SK-N-SH (cell line): Measurements from ENCODE around the gene TMEM129. TPM values are rescaled to one million over a fixed set of nuclear protein-coding genes. Genes with fewer than 3 reads are reported as not detected.

ENCODE experiments used
- CTCF ChIA-PET: fragments of 300-600, 350-600 bp; formaldehyde crosslinking; extraction: SDS; loops from one replicate; lab custom pipeline; 2021; lab: Yijun Ruan, JAX
- POLR2A ChIA-PET: fragments of 350-600 bp; sonication (Branson Sonifier 250); formaldehyde crosslinking; extraction: SDS; loops from one replicate; lab custom pipeline; 2020; ENCODE audit warnings: antibody characterized with exemption, inconsistent platforms; lab: Yijun Ruan, JAX
- DNase-seq: peaks from one replicate; pipeline ENCODE4 v3.0.0; 2012
- H2AFZ ChIP-seq: fragments of 200-600 bp; sonication (generic); 2 replicates; pipeline ENCODE4 v1.8.1; 2016; ENCODE audit warnings: antibody characterized with exemption, mild to moderate bottlenecking, low read depth
- H3F3A ChIP-seq: fragments of 200-600 bp; sonication (generic); replicated peaks from 2 replicates; pipeline ENCODE3; 2016; ENCODE audit warnings: antibody characterized with exemption, mild to moderate bottlenecking; ENCODE audit not compliant: insufficient read depth
- H3K27ac ChIP-seq, 2 experiments: fragments of 200-500 bp in 1 of 2; fragments of 200-600 bp in 1 of 2; sonication (Bioruptor generic) in 1 of 2; sonication (generic), shearing (Covaris generic) in 1 of 2; 2 replicates each; pipeline versions ENCODE4 v1.5.1 to v1.6.1; 2014 to 2016; ENCODE audit warnings: low read depth in 2 of 2, inconsistent platforms in 1 of 2, low read length in 1 of 2, mild to moderate bottlenecking in 1 of 2, mixed read lengths in 1 of 2
- H3K27me3 ChIP-seq: fragments of 200-600 bp; sonication (generic), shearing (Covaris generic); 2 replicates; pipeline ENCODE4 v1.6.1; 2016; ENCODE audit warnings: mixed run types; ENCODE audit not compliant: insufficient read depth
- H3K36me3 ChIP-seq, 2 experiments: fragments of 200-500 bp in 1 of 2; fragments of 200-600 bp in 1 of 2; sonication (Bioruptor generic) in 1 of 2; sonication (generic) in 1 of 2; replicated peaks in 1 of 2; 2 replicates each; pipeline versions ENCODE3 to v1.5.1; 2014 to 2016; ENCODE audit warnings: low read length in 1 of 2, mild to moderate bottlenecking in 1 of 2; ENCODE audit not compliant: insufficient read depth in 2 of 2, control insufficient read depth in 1 of 2
- H3K4me1 ChIP-seq, 2 experiments: fragments of 200-500 bp in 1 of 2; fragments of 200-600 bp in 1 of 2; sonication (Bioruptor generic) in 1 of 2; sonication (generic), shearing (Covaris generic) in 1 of 2; 2 replicates each; pipeline versions ENCODE4 v1.5.1 to v1.6.1; 2014 to 2016; ENCODE audit warnings: low read depth in 1 of 2, low read length in 1 of 2, mixed run types in 1 of 2; ENCODE audit not compliant: insufficient read depth in 2 of 2, control insufficient read depth in 1 of 2
- H3K4me2 ChIP-seq: fragments of 200-600 bp; sonication (generic), shearing (Covaris generic); 2 replicates; pipeline ENCODE4 v1.6.1; 2017; ENCODE audit warnings: mixed run types
- H3K4me3 ChIP-seq, 2 experiments: fragments of 200-500 bp in 1 of 2; fragments of 200-600 bp in 1 of 2; sonication (Bioruptor generic) in 1 of 2; sonication (generic), shearing (Covaris generic) in 1 of 2; 2 replicates each; pipeline versions ENCODE4 v1.5.1 to v1.8.1; 2014 to 2016; ENCODE audit warnings: low read depth in 2 of 2, inconsistent platforms in 1 of 2, low read length in 1 of 2, mild to moderate bottlenecking in 1 of 2, mixed read lengths in 1 of 2, moderate library complexity in 1 of 2
- H3K79me2 ChIP-seq: fragments of 200-600 bp; sonication (generic); 2 replicates; pipeline ENCODE4 v1.8.1; 2017; ENCODE audit warnings: mild to moderate bottlenecking; ENCODE audit not compliant: insufficient read depth
- H3K9ac ChIP-seq: fragments of 200-600 bp; sonication (generic); 2 replicates; pipeline ENCODE4 v1.6.1; 2017; ENCODE audit warnings: mixed run types
- H3K9me2 ChIP-seq: fragments of 200-600 bp; sonication (generic); 2 replicates; pipeline ENCODE4 v1.6.1; 2017; ENCODE audit warnings: mixed run types
- H3K9me3 ChIP-seq: fragments of 200-600 bp; sonication (generic); 2 replicates; pipeline ENCODE4 v1.6.1; 2017; ENCODE audit warnings: mixed run types, mild to moderate bottlenecking, moderate library complexity
- H4K20me1 ChIP-seq: fragments of 200-600 bp; sonication (generic); 2 replicates; pipeline ENCODE4 v1.6.1; 2017; ENCODE audit warnings: mild to moderate bottlenecking, mixed run types; ENCODE audit not compliant: insufficient read depth
- ELF1 ChIP-seq: IDR thresholded peaks from 2 replicates; pipeline ENCODE4 v1.4.0; 2012
- EP300 ChIP-seq, 2 experiments: IDR thresholded peaks; 2 replicates each; pipeline versions ENCODE4 v1.4.0 to v1.6.1; 2012; ENCODE audit warnings: borderline replicate concordance in 1 of 2, low read depth in 1 of 2, low read length in 1 of 2
- FOSL2 ChIP-seq: IDR thresholded peaks from 2 replicates; pipeline ENCODE4 v1.4.0; 2012; ENCODE audit warnings: low read depth, mild to moderate bottlenecking, moderate library complexity, borderline replicate concordance
- FOXJ3 ChIP-seq: sonication (generic); formaldehyde crosslinking; IDR thresholded peaks from 2 replicates; pipeline ENCODE4 v1.5.1; 2020; ENCODE audit warnings: mild to moderate bottlenecking, missing genetic modification reagents
- FOXM1 ChIP-seq: IDR thresholded peaks from 2 replicates; pipeline ENCODE4 v1.4.0; 2012; ENCODE audit warnings: low read depth, mild to moderate bottlenecking
- GABPA ChIP-seq: IDR thresholded peaks from 2 replicates; pipeline ENCODE4 v1.4.0; 2012; ENCODE audit warnings: low read depth, mild to moderate bottlenecking
- IRF3 ChIP-seq: fragments of 150-350 bp; IDR thresholded peaks from 2 replicates; pipeline ENCODE4 v1.6.1; 2016; ENCODE audit warnings: mild to moderate bottlenecking, low read depth, low read length
- NRF1 ChIP-seq: IDR thresholded peaks from 2 replicates; pipeline ENCODE4 v1.6.1; 2012; ENCODE audit warnings: low read depth, mild to moderate bottlenecking, low read length
- PBX3 ChIP-seq: IDR thresholded peaks from 2 replicates; pipeline ENCODE4; 2012
- RCOR1 ChIP-seq: fragments of 150-350 bp; IDR thresholded peaks from 2 replicates; pipeline ENCODE4 v1.6.1; 2017; ENCODE audit warnings: antibody characterized with exemption, low read length
- RFX5 ChIP-seq: IDR thresholded peaks from 2 replicates; pipeline ENCODE4 v1.6.1; 2012; ENCODE audit warnings: mild to moderate bottlenecking, improper control_type of control experiment, low read length
- RXRA ChIP-seq: IDR thresholded peaks from 2 replicates; pipeline ENCODE4 v1.4.0; 2012; ENCODE audit warnings: low read depth, mild to moderate bottlenecking, borderline replicate concordance
- SIN3A ChIP-seq: IDR thresholded peaks from 2 replicates; pipeline ENCODE4 v1.6.1; 2012; ENCODE audit warnings: low read depth, mild to moderate bottlenecking, low read length, moderate library complexity, borderline replicate concordance
- SMC3 ChIP-seq: IDR thresholded peaks from 2 replicates; pipeline ENCODE4 v1.6.1; 2012; ENCODE audit warnings: low read depth, low read length, improper control_type of control experiment
- USF1 ChIP-seq: IDR thresholded peaks from 2 replicates; pipeline ENCODE4 v1.4.0; 2012; ENCODE audit warnings: low read depth, borderline replicate concordance
- USF2 ChIP-seq: fragments of 150-350 bp; IDR thresholded peaks from 2 replicates; pipeline ENCODE4 v1.6.1; 2017; ENCODE audit warnings: antibody characterized with exemption, low read length, low read depth, borderline replicate concordance
- YY1 ChIP-seq: IDR thresholded peaks from 2 replicates; pipeline ENCODE4 v1.4.0; 2012; ENCODE audit warnings: low read depth, mild to moderate bottlenecking
- WGBS: methylation state at CpG from one replicate; pipeline ENCODE4 v1.1.6; 2017; ENCODE audit warnings: low lambda C conversion rate; 5-methylcytosine and 5-hydroxymethylcytosine counted together
- polyA plus RNA-seq, 3 experiments: library from polyadenylated mRNA; depleted of rRNA; stranded (reverse); fragments of >200 nt; gene quantifications; 2 replicates each; pipeline ENCODE4 v1.2.3, GENCODE V29; 2012

TMEM129 gene
- polyA plus RNA-seq, 1 of the 3 experiments (the other 2 are of a cell fraction) = 36.5 TPM

GRCh38 chr4:1737666-1738065, 16.5 kb upstream of the TMEM129 start:
- TF ChIP-seq RXRA (no peak), USF1 (no peak), YY1 (no peak), FOSL2 (no peak)
- Histone ChIP-seq H3K9me3 (no peaks in the 10 kb centered on the region), H3K79me2 (peaks cover 24% of the 10 kb centered on the region), H3K4me1 (no peaks in the 10 kb centered on the region), H3K27me3 (no peaks in the 10 kb centered on the region), H3K27ac (no peak overlapping the region), H3K9ac (no peak overlapping the region), H3F3A (no peaks in the 10 kb centered on the region), H3K4me2 (no peak overlapping the region), H3K9me2 (no peaks in the 10 kb centered on the region), H2AFZ (no peak overlapping the region), H3K36me3 (peaks cover 52 to 60% of the 10 kb centered on the region in 2 experiments), H3K4me3 (no peak overlapping the region; a peak in 1 of 4 replicates), H4K20me1 (no peaks in the 10 kb centered on the region)
- POLR2A ChIA-PET = no interaction called here
- CTCF ChIA-PET = interaction anchor here (1.1 to 3.0 kb wide), 6 partner anchors 8 to 173 kb away, joined by 3 to 11 read pairs (median 5); no protein-coding TSS in a partner anchor
- no peak for DNase-seq
- 98% methylated on average over 11 of the region's 15 CpGs for WGBS

- TF ChIP-seq USF2 = no peak
- TF ChIP-seq FOXM1 = no peak
- TF ChIP-seq ELF1 = no peak
- TF ChIP-seq RFX5 = no peak
- TF ChIP-seq SIN3A = no peak
- no peak for TF ChIP-seq IRF3
- no peak for TF ChIP-seq RCOR1
- no peak for TF ChIP-seq YY1
- no peak for TF ChIP-seq RXRA
- no peak for TF ChIP-seq NRF1
- no peak for TF ChIP-seq PBX3
- TF ChIP-seq SMC3 = no peak
- no peak for TF ChIP-seq FOXJ3 (CRISPR knock-in tag)
- no peak for TF ChIP-seq EP300 (IDR thresholded peaks at IDR 0.05; ENCODE audit: borderline replicate concordance in 1 of 2, low read depth in 1 of 2, low read length in 1 of 2)
- TF ChIP-seq USF1 = no peak
- TF ChIP-seq GABPA = no peak
- TF ChIP-seq, all 33 proteins: peak for 0
- H3F3A ChIP-seq = no peaks in the 10 kb centered on the region
- peaks cover 56 to 67% of the 10 kb centered on the region in 2 experiments for H3K36me3 ChIP-seq
- ChIA-PET CTCF (interaction anchor here (1.1 to 3.0 kb wide), 6 partner anchors 9 to 174 kb away, joined by 3 to 11 read pairs (median 6); no protein-coding TSS in a partner anchor), POLR2A (no interaction called here)
- no peak for DNase-seq
- no peaks in the 10 kb centered on the region for H3K4me1 ChIP-seq
- H3K9me3 ChIP-seq = no peaks in the 10 kb centered on the region
- H3K79me2 ChIP-seq = peaks cover 28% of the 10 kb centered on the region
- no peaks in the 10 kb centered on the region for H3K27me3 ChIP-seq
- no peak overlapping the region for H3K4me3 ChIP-seq
- no peak overlapping the region for H3K4me2 ChIP-seq
- H3K9ac ChIP-seq = no peak overlapping the region
- no peak overlapping the region for H3K27ac ChIP-seq
- no peaks in the 10 kb centered on the region; the same call in 1 of the 2 replicates for H4K20me1 ChIP-seq
- H3K9me2 ChIP-seq = no peaks in the 10 kb centered on the region
- no peak overlapping the region for H2AFZ ChIP-seq
- WGBS = 95% methylated on average over 10 of the region's 13 CpGs
These were observed 15.7 kb upstream of the TMEM129 start for GRCh38 chr4:1736812-1737211.
